Neural progenitor cell (in vitro differentiated cells): ENCODE data around the gene MRPS27.

ENCODE experiments used
- CTCF ChIP-seq: fragments of 200-600 bp; sonication (generic); IDR thresholded peaks from 2 replicates; pipeline ENCODE4 v1.5.1; 2017; ENCODE audit warnings: antibody characterized with exemption, mild to moderate bottlenecking
- EZH2 ChIP-seq: fragments of 200-600 bp; sonication (generic); IDR thresholded peaks from 2 replicates; pipeline ENCODE4 v1.6.1; 2017; ENCODE audit warnings: antibody characterized with exemption, mild to moderate bottlenecking, moderate library complexity
- EZH2phosphoT487 ChIP-seq: fragments of 200-600 bp; sonication (generic); IDR thresholded peaks from 2 replicates; pipeline ENCODE4 v1.6.1; 2017; ENCODE audit warnings: antibody characterized with exemption

- no peak for TF ChIP-seq CTCF
- TF ChIP-seq EZH2: no peak
- TF ChIP-seq EZH2phosphoT487: no peak
Measured at GRCh38 chr5:72184408-72184807, 135.6 kb downstream of the MRPS27 start.
